Measurements from ENCODE around the gene CEP76. TPM values are rescaled to one million over a fixed set of nuclear protein-coding genes. Genes with fewer than 3 reads are reported as not detected.

Gene CEP76, protein sequence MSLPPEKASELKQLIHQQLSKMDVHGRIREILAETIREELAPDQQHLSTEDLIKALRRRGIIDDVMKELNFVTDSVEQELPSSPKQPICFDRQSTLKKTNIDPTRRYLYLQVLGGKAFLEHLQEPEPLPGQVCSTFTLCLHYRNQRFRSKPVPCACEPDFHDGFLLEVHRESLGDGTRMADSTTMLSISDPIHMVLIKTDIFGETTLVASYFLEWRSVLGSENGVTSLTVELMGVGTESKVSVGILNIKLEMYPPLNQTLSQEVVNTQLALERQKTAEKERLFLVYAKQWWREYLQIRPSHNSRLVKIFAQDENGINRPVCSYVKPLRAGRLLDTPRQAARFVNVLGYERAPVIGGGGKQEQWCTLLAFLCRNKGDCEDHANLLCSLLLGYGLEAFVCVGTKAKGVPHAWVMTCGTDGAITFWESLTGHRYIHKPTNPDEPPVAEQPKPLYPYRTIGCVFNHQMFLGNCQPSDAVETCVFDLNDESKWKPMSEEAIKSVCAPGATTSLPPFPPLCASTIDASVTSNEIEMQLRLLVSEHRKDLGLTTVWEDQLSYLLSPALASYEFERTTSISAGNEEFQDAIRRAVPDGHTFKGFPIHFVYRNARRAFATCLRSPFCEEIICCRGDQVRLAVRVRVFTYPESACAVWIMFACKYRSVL
- 3.7 TPM for total RNA-seq

DNA sequence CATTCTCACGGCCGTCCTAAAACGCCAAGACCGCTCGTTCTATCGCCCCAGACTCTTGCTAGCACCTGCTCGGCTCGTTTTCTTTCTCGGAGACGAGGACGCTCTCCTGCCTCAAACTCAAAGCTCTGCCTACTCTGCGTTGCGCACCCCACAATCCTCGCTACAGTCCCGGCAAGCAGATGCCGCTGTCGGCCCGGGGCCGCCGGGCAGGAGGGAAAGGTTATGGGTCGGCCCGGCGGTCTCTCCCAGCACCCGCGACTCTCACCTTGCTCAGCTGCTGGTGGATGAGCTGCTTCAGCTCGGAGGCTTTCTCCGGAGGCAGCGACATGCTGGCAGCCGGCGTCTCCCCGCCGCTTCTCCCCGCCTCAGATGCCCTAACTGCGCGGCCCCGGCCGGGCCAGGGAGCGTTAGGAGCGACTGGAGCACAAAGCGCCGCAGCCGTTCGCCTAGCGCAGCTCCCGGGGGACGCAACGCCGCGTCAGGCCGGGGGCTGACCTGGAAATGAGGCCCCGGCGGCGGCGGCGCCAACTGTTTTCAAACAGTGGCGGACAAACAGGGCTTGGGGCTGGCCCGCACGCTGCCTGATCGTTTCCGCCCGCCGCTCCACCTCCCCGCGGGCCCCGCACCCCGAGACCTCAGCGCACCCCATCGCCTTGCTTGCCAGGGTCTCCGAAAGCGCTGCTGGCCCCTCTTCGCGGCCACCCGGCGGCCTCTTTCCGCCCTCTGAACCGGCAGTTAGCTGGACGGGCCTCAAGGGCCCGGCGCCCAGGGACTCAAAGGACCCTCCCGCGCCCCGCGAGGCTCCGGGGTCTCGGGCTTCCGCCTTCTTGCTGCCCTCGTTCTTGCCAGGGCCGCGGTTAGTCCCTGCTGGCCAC, at the start of gene CEP76, which contains the start of gene PSMG2:
Gene CEP76, minus strand, starts transcription at position 503 of the 875 bp plus-strand sequence. Its CDS starts 175 bp downstream, at position 328.
Gene PSMG2, plus strand, starts transcription at position 822 of the 875 bp plus-strand sequence. CDS start 66 bp downstream, outside the sequence.
- peak; percentile 88 for DNase-seq (ENCODE audit: low spot score)

DNA sequence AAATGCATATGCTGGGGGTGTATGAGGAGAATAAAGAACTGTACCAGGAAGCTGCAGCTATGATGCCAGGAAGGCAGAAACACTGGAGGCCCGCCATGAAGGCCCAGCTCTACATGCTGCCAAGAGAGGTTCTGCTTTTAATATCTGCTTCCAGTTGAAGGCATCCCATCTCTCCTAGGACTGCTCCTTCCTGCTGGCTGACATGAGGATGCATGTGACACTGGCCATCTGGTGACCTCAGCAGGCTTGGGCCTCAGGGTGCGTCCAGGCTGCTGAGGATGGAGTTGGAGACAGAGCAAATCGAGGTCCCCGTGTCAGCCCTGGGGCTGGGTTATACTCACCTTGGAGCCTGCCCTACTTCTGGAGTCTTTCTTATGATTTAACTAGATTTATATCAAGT, 49.4 kb upstream of the CEP76 start:
- DNase-seq (ENCODE audit: low spot score), result no peak

DNA sequence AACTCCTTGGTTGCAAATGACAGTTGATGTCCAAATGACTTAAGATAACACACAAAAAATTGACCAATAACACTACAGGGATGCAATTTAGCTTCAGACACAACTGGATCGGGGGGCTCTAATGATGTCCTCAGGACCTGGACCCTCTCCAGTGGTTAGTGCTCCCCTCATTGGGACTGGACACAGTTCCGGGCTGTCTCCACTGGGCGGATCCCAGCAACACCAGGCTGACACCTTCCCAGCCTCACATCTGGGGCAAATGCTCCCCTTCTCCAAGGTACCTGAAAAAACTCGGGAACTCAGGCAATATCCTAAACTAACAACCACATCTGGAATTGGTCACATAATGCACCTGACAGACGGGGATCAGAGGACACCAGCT, 49.0 kb upstream of the CEP76 start:
- DNase-seq (ENCODE audit: low spot score), result no peak

DNA sequence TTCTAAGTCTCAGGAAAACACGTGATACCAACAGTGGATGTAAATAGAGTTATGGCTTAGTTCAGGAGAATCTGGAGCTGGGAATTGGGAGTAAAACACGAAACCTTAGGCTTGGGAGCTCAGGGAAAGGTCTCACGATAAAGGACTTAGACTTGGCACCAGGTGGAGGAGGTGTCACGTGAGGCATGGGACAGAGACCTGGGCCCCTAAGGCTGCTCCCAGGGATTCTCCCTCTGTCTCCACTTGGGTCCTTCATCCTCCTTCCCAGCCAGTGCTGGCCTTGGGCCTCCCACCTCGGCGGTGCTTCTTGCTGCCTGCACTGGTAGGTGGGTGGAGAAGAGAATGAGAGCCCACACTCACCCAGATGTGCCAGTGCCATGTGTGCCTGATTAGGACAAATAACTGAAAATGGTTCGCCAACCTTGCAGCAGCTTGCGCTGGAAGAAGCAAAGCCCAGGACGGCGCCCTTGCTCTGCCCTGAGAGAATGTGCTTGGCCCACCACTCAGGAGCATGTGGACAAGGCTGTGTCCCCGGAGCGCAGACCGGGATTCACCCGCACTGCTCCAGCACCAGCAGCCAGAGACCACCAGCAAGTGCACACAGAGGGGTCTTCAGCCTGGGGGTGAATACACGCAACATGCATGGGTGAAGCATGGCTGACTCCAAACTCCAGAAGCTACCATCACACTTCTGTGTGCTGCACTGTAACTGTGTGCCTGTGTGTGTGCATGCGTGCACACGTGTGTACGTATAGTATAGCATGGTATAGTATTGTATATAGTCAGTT, 48.4 kb upstream of the CEP76 start:
- DNase-seq (ENCODE audit: low spot score), result no peak

DNA sequence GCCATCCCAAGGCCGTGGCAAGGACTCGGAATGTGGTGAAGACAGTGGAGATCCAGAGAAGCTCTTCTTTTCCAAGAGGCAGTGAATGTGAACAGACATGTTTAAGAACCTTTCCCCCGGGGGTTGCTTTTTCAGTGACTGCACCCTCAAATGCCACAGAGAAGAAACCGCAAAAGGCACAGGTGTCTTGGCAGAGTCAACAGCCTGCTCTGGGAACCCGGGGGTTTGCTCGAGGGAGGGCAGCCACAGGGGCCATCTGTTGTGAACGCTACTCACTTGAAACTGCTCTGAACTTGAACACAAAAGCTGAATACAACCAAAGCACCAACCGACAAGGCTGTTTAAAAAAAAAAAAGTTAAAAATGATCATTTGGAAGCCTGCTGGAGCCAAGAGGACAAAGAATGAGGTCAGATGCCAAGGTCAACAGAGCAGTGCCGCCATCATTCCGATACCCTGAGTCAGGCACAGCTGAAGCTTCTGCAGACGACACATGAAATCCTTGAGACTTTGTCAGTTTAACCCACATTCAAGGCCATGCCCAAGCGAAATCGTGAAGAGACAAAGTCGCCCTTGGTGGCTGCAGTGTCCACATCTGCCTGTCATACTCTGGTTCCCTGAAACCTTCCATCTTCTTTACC, 47.7 kb upstream of the CEP76 start:
- DNase-seq (ENCODE audit: low spot score), result no peak

DNA sequence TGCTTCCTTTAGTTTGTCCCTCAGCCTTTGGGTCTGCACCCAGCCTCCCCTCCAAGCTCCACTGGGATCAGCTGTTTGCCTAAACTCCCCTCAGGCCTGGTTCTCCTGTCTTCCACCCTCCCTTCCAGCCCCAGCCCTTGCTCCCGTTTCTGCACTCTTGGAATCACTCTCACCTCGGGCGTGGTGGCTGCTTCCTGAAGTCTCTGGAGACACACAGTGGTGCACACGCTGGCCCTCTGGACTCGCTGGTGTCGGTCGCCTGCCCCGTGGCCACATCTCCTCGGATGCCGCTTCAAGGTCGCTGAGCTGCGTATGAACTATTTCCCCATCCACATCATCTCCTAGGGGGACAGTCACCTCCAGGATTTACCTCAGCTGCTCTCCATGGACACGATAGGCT, 46.6 kb upstream of the CEP76 start:
- no peak for DNase-seq (ENCODE audit: low spot score)

DNA sequence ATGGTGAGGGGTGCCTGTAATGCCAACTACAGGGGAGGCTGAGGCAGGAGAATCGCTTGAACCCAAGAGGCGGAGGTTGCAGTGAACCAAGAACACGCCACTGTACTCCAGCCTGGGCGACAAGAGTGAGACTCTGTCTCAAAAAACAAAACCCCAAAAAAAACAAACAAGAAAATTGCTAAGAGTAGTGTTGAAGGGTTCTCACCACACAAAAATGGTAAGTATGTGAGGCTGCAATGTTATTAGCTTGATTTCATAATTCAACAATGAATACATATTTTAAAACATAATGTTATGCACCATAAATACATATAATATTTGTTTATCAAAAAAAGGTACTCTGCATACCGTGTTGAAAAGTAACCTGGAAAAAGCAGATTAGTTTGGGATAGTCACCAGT, 46.1 kb upstream of the CEP76 start:
- DNase-seq (ENCODE audit: low spot score), result no peak

DNA sequence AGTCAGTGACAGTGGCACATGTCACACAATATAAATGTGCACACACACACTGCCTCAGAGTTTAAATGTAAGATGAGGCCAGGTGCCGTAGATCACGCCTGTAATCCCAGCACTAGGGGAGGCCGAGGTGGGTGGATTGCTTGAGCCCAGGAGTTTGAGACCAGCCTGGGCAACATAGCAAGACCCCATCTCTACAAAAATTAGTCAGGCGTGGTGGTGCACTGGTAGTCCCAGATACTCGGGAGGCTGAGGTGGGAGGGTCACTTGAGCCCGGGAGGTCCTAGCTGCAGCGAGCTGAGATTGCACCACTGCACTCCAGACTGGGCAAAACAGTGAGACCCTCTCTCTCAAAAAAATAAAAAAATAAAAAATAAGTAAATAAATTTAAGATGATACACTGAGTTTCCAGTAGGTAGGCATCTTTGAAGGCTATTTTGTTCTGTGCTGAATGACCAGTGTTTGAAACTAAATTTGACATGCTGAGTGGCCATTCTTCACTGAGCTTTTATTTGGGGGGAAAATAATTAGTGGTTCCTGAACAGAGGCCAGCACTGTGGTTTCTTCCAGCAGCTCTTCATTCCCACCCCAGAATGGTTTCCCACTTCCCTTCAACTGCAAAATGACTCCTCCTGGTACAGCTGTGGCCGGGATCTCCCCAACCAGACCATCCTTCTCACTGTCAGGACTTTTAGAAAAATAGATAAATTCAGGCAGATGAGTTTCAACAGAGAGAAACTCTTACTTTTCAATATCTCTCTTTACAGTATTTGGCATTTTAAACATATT, 45.2 kb upstream of the CEP76 start:
- no peak for DNase-seq (ENCODE audit: low spot score)

DNA sequence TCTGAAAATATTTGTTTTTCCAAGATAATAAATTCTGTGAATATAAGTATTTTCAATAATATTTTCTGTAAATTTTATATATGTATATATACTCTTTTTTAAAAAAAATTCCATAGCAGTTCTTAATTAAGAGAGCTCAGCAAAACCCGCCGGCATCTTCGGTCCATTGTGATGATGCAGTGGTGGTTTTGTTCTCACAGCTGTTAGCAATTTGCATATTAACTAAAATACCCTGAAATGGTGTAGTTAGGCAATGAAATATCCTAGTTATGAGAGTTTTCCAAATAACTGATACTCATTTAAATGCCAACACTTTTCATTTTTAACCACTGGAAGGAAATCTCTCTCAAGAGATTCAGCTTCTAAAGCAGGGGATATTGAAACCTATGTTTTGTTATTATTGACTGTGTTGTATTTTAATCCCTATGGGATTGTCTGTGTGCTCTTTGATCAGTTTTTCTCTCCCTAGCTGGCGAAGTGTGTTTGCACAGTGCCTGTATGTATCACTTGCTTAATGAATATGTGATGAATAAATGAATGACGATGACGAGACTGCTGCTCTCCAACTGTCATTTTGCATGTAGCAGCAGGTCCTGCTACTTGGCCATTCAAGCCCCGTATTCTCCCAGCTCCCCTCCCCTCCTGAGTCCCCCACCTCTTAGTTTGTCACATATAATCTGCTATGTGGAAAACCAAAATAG, 42.7 kb upstream of the CEP76 start:
- DNase-seq (ENCODE audit: low spot score), result no peak

DNA sequence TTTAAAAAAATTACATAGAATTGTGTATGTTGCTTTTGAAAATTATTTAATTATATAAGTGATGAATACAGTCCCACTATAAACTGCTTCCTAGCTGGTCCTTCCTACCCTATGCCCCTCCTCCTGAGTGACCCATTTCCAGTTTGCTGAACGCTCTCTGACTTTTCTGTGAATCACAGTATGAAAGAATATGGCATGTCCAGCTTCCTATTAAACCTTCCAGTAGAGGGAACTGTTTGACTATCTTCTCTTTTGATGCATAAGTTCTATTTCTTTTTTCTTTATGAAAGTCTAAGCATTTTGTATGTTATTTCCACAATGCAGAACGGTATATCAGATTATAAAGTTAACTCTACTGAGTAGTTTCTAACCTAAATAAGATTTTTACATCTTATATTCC, 41.6 kb upstream of the CEP76 start:
- no peak for DNase-seq (ENCODE audit: low spot score)

DNA sequence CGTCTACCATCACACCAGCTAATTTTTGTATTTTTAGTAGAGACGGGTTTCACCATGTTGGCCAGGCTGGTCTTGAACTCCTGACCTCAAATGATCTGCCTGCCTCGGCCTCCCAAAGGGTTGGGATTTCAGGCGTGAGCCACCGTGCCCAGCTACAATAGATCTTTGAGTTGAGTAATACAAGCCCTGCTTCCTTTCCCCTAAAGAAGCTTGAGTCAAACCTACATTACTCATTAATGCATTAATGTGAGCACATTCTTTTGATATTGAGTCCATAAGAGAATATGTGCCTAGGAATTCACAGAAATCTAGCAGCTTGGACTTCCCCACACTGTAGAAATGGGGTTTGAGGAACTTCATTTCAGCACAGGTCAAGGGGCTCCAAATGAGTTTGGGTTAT, 39.9 kb upstream of the CEP76 start:
- no peak for DNase-seq (ENCODE audit: low spot score)

DNA sequence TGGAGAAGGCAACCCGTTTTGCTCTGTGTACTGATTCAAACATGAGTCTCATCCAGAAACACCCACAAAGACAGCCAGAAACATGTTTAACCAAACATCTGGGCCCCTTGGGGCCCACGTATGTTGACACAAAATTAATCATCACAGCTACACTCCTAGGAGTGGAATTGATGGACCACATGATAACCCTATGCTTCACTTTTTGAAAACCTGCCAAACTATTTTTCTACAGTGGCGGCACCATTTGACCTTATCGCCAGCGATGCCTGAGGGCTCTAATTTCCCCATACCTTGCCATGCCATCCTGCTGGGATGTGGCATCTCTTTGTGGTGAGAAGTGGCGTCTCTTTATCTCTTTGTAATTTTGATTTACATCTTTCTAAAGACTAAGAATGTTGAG, 38.8 kb upstream of the CEP76 start:
- DNase-seq (ENCODE audit: low spot score), result no peak

DNA sequence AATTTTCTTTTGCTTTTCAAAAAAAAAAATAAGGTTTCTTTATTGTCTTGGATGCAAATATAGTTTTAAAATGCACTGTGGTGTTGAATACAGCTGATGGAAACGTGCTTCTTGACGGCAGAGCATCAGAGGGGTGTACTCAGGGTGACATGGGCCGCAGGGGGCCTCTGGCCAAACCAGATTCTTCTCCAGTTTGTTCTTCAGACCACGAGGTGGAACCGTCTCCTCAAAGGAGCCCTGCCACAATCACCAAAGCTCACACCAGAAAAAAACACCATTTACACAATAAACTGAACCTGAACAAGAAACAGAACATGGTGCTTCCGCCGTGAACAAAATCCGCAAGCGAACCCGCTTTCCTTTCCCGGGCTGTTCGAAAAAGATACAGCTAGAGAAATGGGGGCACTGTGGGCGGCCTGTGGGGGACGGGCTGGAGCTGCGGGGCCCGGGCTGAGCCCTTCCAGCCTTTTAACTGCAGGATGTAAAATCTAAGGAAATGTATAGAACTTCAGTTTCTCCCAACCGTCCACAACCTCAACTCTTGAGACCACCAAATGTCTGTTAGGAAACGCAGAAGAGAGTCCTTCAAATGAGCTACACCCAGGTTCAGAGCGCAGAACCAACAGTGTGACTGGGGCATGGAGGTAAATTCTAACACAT, 34.9 kb upstream of the CEP76 start:
- no peak for DNase-seq (ENCODE audit: low spot score)

DNA sequence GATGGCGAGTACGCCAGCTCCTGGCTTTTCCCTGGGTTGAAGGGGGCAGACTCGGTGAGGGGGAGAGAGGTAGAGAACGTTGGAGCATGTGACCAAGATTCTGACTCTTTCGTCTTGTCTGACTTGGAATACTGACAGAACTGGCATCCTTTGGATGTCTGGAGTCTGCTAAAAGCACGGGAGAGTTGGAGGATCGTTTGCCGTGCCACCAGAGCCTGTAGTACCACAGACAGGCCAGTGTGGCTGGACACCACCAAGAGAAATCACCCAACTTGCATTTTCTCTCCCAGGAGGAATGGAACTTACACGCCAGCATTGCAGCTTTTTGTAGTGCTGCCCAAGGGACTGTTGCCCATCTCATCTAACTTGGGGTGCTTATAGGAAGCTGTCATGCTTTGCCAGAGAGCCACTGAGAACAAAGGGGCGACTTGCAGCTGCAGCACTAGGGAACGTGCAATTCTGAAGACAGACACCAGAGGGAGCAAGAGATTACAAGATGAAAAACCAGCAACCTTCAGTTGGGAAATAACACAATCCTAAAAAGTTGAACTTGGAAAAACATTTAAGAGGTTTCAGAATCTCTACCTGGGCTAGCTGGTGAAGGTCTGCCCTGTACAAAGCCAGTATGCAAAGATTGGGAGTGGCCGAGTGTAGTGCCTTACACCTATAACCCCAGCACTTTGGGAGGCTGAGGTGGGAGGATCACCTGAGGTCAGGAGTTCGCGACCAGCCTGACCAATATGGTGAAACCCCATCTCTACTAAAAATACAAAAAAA, 24.4 kb upstream of the CEP76 start:
- DNase-seq (ENCODE audit: low spot score), result peak; percentile 66

DNA sequence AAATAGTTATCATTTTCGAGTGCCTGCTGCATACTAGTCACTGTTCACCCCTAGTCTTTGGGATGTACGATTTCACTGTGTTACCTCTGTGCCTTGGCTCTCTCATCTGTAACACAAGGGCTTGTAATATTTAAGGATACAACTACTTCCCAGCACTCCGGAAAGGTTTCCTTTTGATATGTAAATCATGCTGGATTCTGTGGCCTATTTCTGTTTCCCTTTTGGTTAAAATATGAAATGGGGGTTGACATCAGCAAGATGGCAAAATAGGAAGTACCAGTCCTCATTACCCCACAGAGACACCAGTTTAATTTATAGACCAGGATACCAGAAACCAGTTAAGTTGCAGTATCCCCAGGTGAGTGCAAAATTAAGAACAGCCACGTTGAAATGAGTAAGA, 23.8 kb upstream of the CEP76 start:
- DNase-seq (ENCODE audit: low spot score), result no peak

DNA sequence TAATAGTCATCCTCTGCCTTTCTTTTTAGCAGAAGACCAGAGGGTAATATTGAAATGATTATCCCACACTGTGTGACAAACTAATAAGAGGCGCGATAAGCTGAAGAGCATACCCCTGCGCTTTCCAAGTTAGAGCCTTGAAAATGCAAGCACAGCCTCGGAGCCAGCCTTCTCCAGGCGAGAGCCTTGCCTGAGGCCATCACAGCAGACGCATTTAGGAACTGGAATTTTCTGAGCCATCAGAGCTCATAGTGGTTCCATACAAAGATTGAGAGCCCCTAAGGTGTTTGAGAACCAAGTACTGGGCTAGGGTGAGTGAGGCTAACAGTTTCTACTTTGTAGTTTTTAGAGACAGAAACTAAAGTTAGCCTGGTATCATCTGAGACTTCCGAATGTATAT, 20.2 kb upstream of the CEP76 start:
- DNase-seq (ENCODE audit: low spot score), result no peak

DNA sequence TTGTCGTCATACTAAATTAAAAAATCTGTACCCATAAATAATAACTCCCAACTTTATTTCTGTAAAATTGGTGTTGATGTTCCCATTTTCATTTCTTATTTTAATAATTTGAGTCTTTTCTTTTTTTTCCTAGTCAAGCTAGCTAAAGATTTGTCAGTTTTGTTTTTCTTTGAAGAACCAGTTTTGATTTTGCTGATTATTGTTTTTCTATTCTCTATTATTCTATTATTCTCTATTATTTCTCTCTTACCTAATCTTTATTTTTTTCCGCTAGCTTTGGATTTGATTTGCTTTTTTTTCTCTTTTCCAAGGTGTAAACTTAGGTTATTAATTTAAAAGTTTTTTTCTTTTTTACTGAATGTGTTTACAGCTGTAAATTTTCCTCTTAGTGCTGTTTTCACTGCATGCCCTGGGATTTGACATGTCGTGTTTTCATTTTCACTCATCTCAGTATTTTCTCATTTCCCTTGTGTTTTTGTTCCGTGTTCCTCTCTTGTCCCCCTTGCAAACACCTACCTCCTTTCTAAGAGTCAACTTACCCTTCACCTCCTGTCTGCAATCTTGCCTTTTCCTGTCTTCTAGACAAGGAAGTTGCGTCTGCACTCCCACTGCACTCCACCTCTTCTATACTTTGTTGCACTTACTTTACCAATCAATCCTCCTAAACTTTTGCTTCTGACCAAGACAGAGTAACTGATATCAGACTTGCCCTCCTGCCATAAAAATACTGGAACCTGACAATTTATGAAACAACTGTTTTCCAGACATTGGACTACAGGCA, 19.2 kb upstream of the CEP76 start:
- DNase-seq (ENCODE audit: low spot score), result no peak
